Glutamatergic neuron (in vitro differentiated cells): ENCODE results near the gene SACS. TPM values are rescaled to one million over a fixed set of nuclear protein-coding genes. Genes with fewer than 3 reads are reported as not detected.

Source experiments
- DNase-seq: peaks from one replicate; pipeline ENCODE4 v3.0.0; 2022
- H3K27ac Mint-ChIP-seq: one replicate; pipeline ENCODE4 v1.8.0; 2020; ENCODE audit warnings: mild to moderate bottlenecking, mixed read lengths, inconsistent platforms; ENCODE audit not compliant: unreplicated experiment
- H3K27me3 Mint-ChIP-seq: one replicate; pipeline ENCODE4 v1.8.0; 2020; ENCODE audit warnings: mild to moderate bottlenecking, moderate library complexity, mixed read lengths, inconsistent platforms; ENCODE audit not compliant: unreplicated experiment
- H3K36me3 Mint-ChIP-seq: one replicate; pipeline ENCODE4 v1.8.0; 2020; ENCODE audit warnings: mild to moderate bottlenecking, mixed read lengths, inconsistent platforms; ENCODE audit not compliant: unreplicated experiment
- H3K4me1 Mint-ChIP-seq: one replicate; pipeline ENCODE4 v1.8.0; 2020; ENCODE audit warnings: mild to moderate bottlenecking, low read depth, mixed read lengths, inconsistent platforms; ENCODE audit not compliant: unreplicated experiment
- H3K4me3 Mint-ChIP-seq: one replicate; pipeline ENCODE4 v1.8.0; 2020; ENCODE audit warnings: mild to moderate bottlenecking, mixed read lengths, inconsistent platforms; ENCODE audit not compliant: unreplicated experiment
- H3K9me3 Mint-ChIP-seq: one replicate; pipeline ENCODE4 v1.8.0; 2020; ENCODE audit warnings: mild to moderate bottlenecking, moderate library complexity, mixed read lengths, inconsistent platforms; ENCODE audit not compliant: unreplicated experiment
- CTCF ChIP-seq: fragments of 200-600 bp; sonication (generic); IDR thresholded peaks from one replicate; pipeline ENCODE4 v1.5.0; 2021; ENCODE audit not compliant: partially characterized antibody, unreplicated experiment
- total RNA-seq: library from RNA; stranded (reverse); fragmentation: NEBNext Ultra II Directional; extraction: Animal tissue kit (Norgen Biotek cat#: 25700); gene quantifications from one replicate; pipeline ENCODE4 v1.2.1, GENCODE V29; 2021; ENCODE audit not compliant: unreplicated experiment

The SACS gene
- total RNA-seq, 1 donor from 2014 or later, result 132 TPM

GRCh38 chr13:23348262-23349127 is 85.0 kb downstream of the SACS start:
- no peak for TF ChIP-seq CTCF
- Mint-ChIP-seq H3K36me3 (no peaks in the 10 kb centered on the region), H3K4me3 (no peak overlapping the region), H3K27me3 (no peaks in the 10 kb centered on the region), H3K4me1 (peaks cover 8% of the 10 kb centered on the region), H3K9me3 (peaks cover 3% of the 10 kb centered on the region), H3K27ac (no peak overlapping the region)
- no peak for DNase-seq

GRCh38 chr13:23347601-23348000 is 85.9 kb downstream of the SACS start:
- Mint-ChIP-seq H3K9me3 (peaks cover 3% of the 10 kb centered on the region), H3K36me3 (no peaks in the 10 kb centered on the region), H3K27me3 (no peaks in the 10 kb centered on the region), H3K4me3 (no peak overlapping the region), H3K27ac (no peak overlapping the region), H3K4me1 (peaks cover 8% of the 10 kb centered on the region)
- DNase-seq, result no peak
- no peak for TF ChIP-seq CTCF

GRCh38 chr13:23344931-23345595 is 88.4 kb downstream of the SACS start:
- H3K4me1 Mint-ChIP-seq, result peaks cover 8% of the 10 kb centered on the region
- no peak overlapping the region for H3K4me3 Mint-ChIP-seq
- H3K27me3 Mint-ChIP-seq, result no peaks in the 10 kb centered on the region
- H3K27ac Mint-ChIP-seq, result no peak overlapping the region
- TF ChIP-seq CTCF, result no peak
- H3K9me3 Mint-ChIP-seq, result no peaks in the 10 kb centered on the region
- H3K36me3 Mint-ChIP-seq, result peaks cover 12% of the 10 kb centered on the region
- DNase-seq, result no peak

- no peaks in the 10 kb centered on the region for H3K27me3 Mint-ChIP-seq
- DNase-seq, result no peak
- H3K9me3 Mint-ChIP-seq, result no peaks in the 10 kb centered on the region
- H3K4me1 Mint-ChIP-seq, result no peaks in the 10 kb centered on the region
- H3K36me3 Mint-ChIP-seq, result peaks cover 44% of the 10 kb centered on the region
- no peak overlapping the region for H3K4me3 Mint-ChIP-seq
- H3K27ac Mint-ChIP-seq, result no peak overlapping the region
- no peak for TF ChIP-seq CTCF
Measured at GRCh38 chr13:23339225-23339624, 94.3 kb downstream of the SACS start.

GRCh38 chr13:23330356-23330755 is 103.1 kb downstream of the SACS start:
- Mint-ChIP-seq H3K27ac (no peak overlapping the region), H3K4me1 (peaks cover 7% of the 10 kb centered on the region), H3K4me3 (no peak overlapping the region), H3K9me3 (no peaks in the 10 kb centered on the region), H3K27me3 (no peaks in the 10 kb centered on the region), H3K36me3 (peaks cover 11% of the 10 kb centered on the region)
- TF ChIP-seq CTCF, result no peak
- DNase-seq, result no peak
